Effector memory CD8-positive, alpha-beta T cell (primary cell): Measurements from ENCODE around the gene STARD5.

Source experiments
- ATAC-seq: fragments of 150-1000 bp; cut with Tn5 transposase; replicated peaks from 2 replicates; pipeline ENCODE4 v1.10.0; 2021; ENCODE audit warnings: mild to moderate bottlenecking, moderate library complexity
- DNase-seq, 3 experiments: peaks; one replicate each; pipeline ENCODE4 v3.0.0; 2021
- H3K27ac Mint-ChIP-seq, 2 donors: one replicate each; pipeline ENCODE4 v1.8.0; 2022; ENCODE audit warnings: mild to moderate bottlenecking in 2 of 2, mixed read lengths in 2 of 2, moderate library complexity in 2 of 2
- H3K27me3 Mint-ChIP-seq, 2 donors: one replicate each; pipeline ENCODE4 v1.8.0; 2022; ENCODE audit warnings: mixed read lengths in 2 of 2
- H3K36me3 Mint-ChIP-seq: one replicate; pipeline ENCODE4 v1.8.0; 2022; ENCODE audit warnings: mild to moderate bottlenecking, moderate library complexity, mixed read lengths; ENCODE audit not compliant: insufficient read depth
- H3K4me1 Mint-ChIP-seq, 2 donors: one replicate each; pipeline ENCODE4 v1.8.0; 2022; ENCODE audit warnings: low read depth in 2 of 2, mixed read lengths in 2 of 2
- H3K4me3 Mint-ChIP-seq, 2 donors: one replicate each; pipeline ENCODE4 v1.8.0; 2022; ENCODE audit warnings: mild to moderate bottlenecking in 2 of 2, mixed read lengths in 2 of 2, moderate library complexity in 2 of 2
- H3K9me3 Mint-ChIP-seq, 2 donors: one replicate each; pipeline ENCODE4 v1.8.0; 2022; ENCODE audit warnings: mixed read lengths in 2 of 2

Gene STARD5

DNA sequence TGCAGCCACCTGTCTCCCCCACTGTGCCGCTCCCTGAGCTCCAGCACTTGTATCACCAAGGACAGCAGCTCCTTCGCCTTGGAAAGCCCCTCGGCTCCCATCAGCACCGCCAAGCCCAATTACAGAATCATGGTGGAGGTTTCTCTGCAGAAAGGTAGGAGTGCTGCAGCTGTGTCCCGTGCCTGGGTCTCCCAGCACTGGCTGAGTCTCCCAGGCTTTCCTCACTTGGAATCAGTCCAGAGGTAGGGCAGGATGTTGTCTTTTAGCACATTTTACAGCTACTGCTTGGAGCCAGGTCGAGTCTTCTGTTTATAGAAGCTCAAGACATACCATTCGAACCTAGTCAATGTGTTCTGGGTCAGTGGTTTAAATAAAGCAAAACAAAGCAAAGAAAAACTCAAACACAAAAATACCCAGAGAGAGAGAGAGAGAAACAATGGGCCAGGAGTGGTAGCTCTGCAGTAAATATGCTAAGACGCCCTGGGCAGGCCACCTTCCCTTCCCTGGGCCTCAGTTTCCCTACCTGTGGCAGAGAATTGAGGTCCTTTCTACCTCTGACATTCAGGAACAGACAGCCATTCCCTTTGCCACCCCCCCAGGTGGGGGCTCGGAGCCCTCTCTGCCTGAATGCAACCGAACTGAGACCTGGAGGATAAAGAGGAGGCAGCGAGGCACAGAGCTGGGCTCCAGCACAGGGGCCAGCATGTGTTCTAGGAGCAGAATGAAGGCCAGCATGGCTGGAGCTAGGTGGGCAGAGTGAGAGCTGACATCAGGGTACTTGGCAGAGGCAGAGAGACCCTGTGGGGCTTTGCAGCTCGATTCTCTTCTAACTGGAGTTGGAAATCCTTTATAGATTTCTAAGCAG lies 44.1 kb downstream of the STARD5 start:
- Mint-ChIP-seq H3K4me3 (no peak overlapping the region), H3K27ac (no peak overlapping the region), H3K36me3 (no peaks in the 10 kb centered on the region), H3K9me3 (peaks cover 0 to 2% of the 10 kb centered on the region in 2 donors), H3K27me3 (no peaks in the 10 kb centered on the region), H3K4me1 (peaks cover 11 to 13% of the 10 kb centered on the region in 2 donors)
- ATAC-seq (no peak), DNase-seq (no peak)

DNA sequence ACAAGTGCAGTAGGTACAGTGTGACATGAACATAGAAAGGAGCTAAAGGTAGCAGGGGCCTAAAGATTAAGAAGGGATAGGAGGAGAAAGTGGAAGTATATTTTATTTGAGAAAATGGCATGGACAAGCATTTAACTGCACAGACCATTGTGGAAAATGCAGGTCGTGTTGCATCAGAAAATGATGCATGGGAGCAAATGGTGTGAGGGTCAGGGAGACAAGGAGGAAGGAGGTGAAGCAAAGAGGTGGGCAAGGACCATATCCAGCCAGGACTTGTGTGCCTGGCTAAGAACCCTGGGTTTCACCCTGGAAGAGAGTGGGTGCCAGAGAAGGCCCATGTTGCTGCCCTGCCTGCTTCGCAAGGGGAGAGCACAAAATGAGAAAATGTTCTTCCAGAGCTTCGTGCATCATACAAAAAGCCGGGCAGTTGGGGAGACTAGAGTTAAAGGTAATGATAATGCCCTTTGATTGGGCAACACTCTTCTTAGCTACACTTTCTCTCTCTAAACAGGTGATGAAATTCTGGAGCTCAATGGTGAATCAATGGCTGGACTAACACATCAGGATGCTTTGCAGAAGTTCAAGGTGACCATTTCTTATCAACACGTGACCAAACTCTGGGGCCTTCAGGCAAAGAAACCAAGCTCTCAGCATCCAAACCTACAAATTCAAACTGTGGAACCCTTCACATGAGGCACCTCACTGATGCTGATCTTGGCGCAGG lies 45.5 kb downstream of the STARD5 start:
- Mint-ChIP-seq H3K27ac (no peak overlapping the region), H3K9me3 (peaks cover 0 to 2% of the 10 kb centered on the region in 2 donors), H3K4me1 (peaks cover 10 to 12% of the 10 kb centered on the region in 2 donors), H3K4me3 (no peak overlapping the region), H3K27me3 (no peaks in the 10 kb centered on the region), H3K36me3 (no peaks in the 10 kb centered on the region)
- no peak for DNase-seq
- no peak for ATAC-seq

DNA sequence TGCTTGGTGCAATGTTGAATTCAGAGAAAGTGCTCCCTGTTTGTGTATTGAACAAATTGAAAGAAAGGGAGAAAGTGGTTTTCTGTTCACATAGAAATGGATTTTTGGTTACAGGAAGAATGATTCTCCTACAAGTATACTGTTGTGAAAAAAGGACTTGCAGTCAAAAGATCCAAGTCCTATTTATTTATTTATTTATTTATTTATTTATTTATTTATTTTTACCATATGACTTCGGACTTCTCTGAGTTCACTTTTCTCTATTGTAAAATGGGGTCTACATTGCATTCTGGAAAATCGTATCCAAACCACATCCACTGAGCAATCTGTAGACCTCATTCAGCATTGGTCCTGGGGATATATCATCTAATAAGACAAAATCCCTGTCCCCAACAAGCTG lies 46.1 kb downstream of the STARD5 start:
- DNase-seq (no peak), ATAC-seq (no peak)
- peaks cover 10 to 12% of the 10 kb centered on the region in 2 donors for H3K4me1 Mint-ChIP-seq
- H3K27ac Mint-ChIP-seq = no peak overlapping the region
- peaks cover 0 to 2% of the 10 kb centered on the region in 2 donors for H3K9me3 Mint-ChIP-seq
- H3K27me3 Mint-ChIP-seq = no peaks in the 10 kb centered on the region
- no peak overlapping the region for H3K4me3 Mint-ChIP-seq
- no peaks in the 10 kb centered on the region for H3K36me3 Mint-ChIP-seq

- no peaks in the 10 kb centered on the region for H3K27me3 Mint-ChIP-seq
- peak overlapping the region in 1 of 2 donors; percentile 49 for H3K27ac Mint-ChIP-seq
- no peaks in the 10 kb centered on the region for H3K36me3 Mint-ChIP-seq
- H3K9me3 Mint-ChIP-seq = peaks cover 0 to 2% of the 10 kb centered on the region in 2 donors
- no peak for DNase-seq
- H3K4me1 Mint-ChIP-seq = peaks cover 6 to 12% of the 10 kb centered on the region in 2 donors
- ATAC-seq = no peak
- no peak overlapping the region for H3K4me3 Mint-ChIP-seq
These were observed 47.0 kb downstream of the STARD5 start for GRCh38 chr15:81276967-81277366.

DNA sequence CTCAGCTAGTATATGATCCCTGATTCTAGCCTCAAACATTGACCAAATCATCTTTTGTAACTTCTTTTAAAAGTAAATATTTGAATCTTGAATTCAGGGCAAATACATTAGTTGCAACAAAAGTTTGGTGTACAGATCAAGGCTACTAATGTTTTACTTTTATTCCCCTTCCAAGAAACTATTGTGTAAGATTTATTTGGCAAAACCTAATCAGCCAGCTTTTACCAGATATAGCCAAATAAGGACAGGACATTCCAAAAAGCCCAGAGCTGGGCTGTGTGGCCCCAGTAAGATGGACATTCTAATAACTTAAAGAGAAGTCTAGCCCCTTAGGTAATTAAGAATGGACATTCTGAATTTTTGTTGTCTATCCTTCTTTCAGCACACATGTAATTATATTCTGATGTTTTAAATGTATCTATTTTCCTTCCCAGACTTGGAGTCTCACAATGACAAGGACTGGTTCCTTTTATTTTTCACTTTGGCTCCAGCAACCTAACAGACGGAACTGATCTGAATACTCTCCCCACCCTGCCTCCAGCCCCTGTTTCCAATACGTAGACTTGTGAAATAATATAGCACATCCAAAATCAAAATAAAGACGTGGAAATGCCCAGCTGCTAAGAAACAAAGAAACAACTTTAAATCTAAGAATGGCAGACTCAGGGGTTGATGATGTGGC lies 48.1 kb downstream of the STARD5 start:
- Mint-ChIP-seq H3K36me3 (no peaks in the 10 kb centered on the region), H3K4me3 (no peak overlapping the region), H3K27ac (no peak overlapping the region), H3K9me3 (peaks cover 0 to 2% of the 10 kb centered on the region in 2 donors), H3K4me1 (peaks cover 6 to 12% of the 10 kb centered on the region in 2 donors), H3K27me3 (no peaks in the 10 kb centered on the region)
- ATAC-seq = no peak
- DNase-seq = no peak

DNA sequence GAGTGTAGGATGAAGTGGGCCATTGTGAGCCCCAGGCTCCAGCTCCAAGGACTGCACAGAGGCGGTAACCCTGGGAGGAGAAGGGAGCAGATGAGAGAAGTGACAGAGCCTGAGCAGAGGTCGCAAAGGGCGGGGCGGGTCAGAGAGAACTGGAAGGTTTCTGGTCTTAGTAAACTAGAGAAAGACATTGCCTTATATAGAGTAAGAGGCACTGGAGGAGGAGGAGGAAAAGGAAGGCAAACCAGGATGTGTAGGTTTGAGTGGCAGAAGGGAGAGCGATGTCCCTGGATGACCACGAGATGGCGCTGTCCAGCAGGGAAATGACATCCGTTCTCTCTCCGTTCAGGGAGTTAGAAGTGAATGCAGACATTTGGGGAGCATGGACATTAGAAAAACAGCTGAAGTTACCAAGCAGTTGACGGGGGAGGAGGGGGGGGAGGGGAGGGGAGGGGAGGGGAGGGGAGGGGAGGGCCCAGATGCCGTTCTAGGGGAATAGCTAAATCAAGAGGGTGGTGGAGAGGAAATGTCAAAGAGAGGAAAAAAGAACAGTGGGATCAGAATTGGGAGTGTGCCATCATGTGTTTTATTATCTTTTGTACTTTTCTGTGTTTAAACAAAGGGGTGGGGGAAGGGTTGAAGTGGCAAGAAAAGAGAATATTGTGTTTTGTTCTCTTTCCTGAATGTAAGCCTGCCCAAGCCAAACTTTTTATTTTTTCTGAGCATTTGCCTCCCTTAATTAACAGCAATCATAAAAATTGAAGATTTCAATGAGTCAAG lies 48.8 kb downstream of the STARD5 start:
- no peaks in the 10 kb centered on the region for H3K36me3 Mint-ChIP-seq
- H3K4me1 Mint-ChIP-seq = peaks cover 6 to 12% of the 10 kb centered on the region in 2 donors
- H3K9me3 Mint-ChIP-seq = peaks cover 0 to 2% of the 10 kb centered on the region in 2 donors
- H3K27ac Mint-ChIP-seq = peak overlapping the region in 1 of 2 donors; percentile 47
- peak; percentile 97 for ATAC-seq
- peak; percentile 74 to 78 (median 77) for DNase-seq
- H3K27me3 Mint-ChIP-seq = no peaks in the 10 kb centered on the region
- H3K4me3 Mint-ChIP-seq = peak overlapping the region in 1 of 2 donors; percentile 18

- H3K36me3 Mint-ChIP-seq = no peaks in the 10 kb centered on the region
- peak overlapping the region in 1 of 2 donors; percentile 18 for H3K4me3 Mint-ChIP-seq
- H3K4me1 Mint-ChIP-seq = peaks cover 7% of the 10 kb centered on the region in 2 donors
- no peak overlapping the region for H3K27ac Mint-ChIP-seq
- DNase-seq (no peak), ATAC-seq (no peak)
- H3K9me3 Mint-ChIP-seq = peaks cover 0 to 2% of the 10 kb centered on the region in 2 donors
- no peaks in the 10 kb centered on the region for H3K27me3 Mint-ChIP-seq
These were observed 49.7 kb downstream of the STARD5 start for GRCh38 chr15:81274255-81274654.

DNA sequence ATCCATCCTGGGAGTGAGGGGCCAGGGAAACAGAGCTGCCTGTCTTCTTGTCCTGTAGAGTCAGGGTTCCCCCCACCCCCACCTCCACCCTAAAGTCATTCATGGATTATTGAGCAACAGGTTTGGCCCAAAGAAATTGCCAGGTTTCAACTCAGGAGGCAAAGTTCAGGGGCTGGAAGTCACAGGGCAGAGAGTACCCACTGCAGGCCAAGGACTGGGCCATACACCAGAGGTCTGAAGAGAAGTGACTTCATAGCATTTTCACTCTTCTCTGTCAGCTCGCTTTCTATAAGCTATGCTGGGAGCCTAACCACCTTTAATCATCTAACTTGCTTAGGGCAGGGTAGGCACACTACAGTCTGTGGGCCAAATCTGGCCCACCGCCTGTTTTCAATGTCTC lies 50.1 kb downstream of the STARD5 start:
- ATAC-seq = no peak
- no peaks in the 10 kb centered on the region for H3K36me3 Mint-ChIP-seq
- no peak overlapping the region for H3K27ac Mint-ChIP-seq
- no peak overlapping the region for H3K4me3 Mint-ChIP-seq
- no peaks in the 10 kb centered on the region for H3K27me3 Mint-ChIP-seq
- no peak for DNase-seq
- H3K4me1 Mint-ChIP-seq = peaks cover 7 to 8% of the 10 kb centered on the region in 2 donors
- H3K9me3 Mint-ChIP-seq = peaks cover 0 to 2% of the 10 kb centered on the region in 2 donors

GRCh38 chr15:81273200-81273599 lies 50.7 kb downstream of the STARD5 start:
- peaks cover 7 to 8% of the 10 kb centered on the region in 2 donors for H3K4me1 Mint-ChIP-seq
- DNase-seq (no peak), ATAC-seq (no peak)
- no peaks in the 10 kb centered on the region for H3K36me3 Mint-ChIP-seq
- H3K4me3 Mint-ChIP-seq = no peak overlapping the region
- H3K27me3 Mint-ChIP-seq = no peaks in the 10 kb centered on the region
- H3K9me3 Mint-ChIP-seq = peaks cover 0 to 2% of the 10 kb centered on the region in 2 donors
- H3K27ac Mint-ChIP-seq = no peak overlapping the region

GRCh38 chr15:81271761-81272644 lies 51.9 kb downstream of the STARD5 start:
- H3K4me1 Mint-ChIP-seq = peaks cover 7 to 8% of the 10 kb centered on the region in 2 donors
- no peaks in the 10 kb centered on the region for H3K36me3 Mint-ChIP-seq
- ATAC-seq (no peak), DNase-seq (no peak)
- H3K4me3 Mint-ChIP-seq = no peak overlapping the region
- H3K27me3 Mint-ChIP-seq = no peaks in the 10 kb centered on the region
- H3K9me3 Mint-ChIP-seq = peaks cover 0 to under 1% of the 10 kb centered on the region in 2 donors
- H3K27ac Mint-ChIP-seq = no peak overlapping the region

DNA sequence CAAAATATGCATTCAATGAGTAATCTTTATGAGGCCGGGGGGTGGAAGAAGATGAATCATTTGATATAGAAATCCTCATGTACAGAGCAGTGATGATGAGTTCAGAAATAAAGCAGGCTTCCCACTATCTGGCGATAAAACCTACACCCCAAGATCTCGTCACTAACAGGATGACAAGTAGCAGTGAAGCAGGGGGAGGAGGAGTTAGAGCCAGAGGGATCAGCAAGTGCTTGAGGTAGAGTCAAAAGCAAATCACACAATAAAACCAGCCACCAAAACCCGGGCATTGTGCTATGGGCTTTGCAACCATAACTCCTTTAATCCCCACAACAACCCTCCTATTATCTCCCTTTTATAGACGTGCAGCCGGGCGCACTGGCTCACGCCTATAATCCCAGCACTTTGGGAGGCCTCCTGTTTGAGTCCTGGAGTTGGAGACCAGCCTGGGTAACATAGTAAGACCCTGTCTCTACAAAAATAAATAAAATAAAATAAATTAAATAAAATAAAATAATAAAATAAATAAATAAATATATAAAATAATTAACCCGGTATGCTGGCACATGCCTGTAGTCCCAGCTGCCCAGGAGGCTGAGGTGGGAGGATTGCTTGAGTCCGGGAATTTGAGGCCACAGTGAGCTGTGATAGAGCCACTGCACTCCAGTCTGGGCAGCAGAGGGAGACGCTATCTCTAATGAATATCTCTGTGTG lies 53.0 kb downstream of the STARD5 start:
- peaks cover 15 to 16% of the 10 kb centered on the region in 2 donors for H3K4me1 Mint-ChIP-seq
- ATAC-seq (no peak), DNase-seq (no peak)
- peaks cover 2% of the 10 kb centered on the region for H3K36me3 Mint-ChIP-seq
- peaks cover 0 to under 1% of the 10 kb centered on the region in 2 donors for H3K27me3 Mint-ChIP-seq
- H3K4me3 Mint-ChIP-seq = no peak overlapping the region
- no peak overlapping the region for H3K27ac Mint-ChIP-seq
- no peaks in the 10 kb centered on the region for H3K9me3 Mint-ChIP-seq
